MCF 10A (cell line): ENCODE results near the gene DNAH3. TPM values are rescaled to one million over a fixed set of nuclear protein-coding genes. Genes with fewer than 3 reads are reported as not detected.

Source experiments
- BruUV-seq: library from RNA; stranded (reverse); fragments of 400-500 nt; replicated peaks from 2 replicates; lab custom pipeline; 2021; lab: Mats Ljungman, UMichigan
- CTCF ChIA-PET: fragments of 300-600 bp; sonication (Branson Sonifier 250); formaldehyde crosslinking; extraction: SDS; loops from one replicate; lab custom pipeline; 2021; ENCODE audit warnings: antibody characterized with exemption, inconsistent platforms; lab: Yijun Ruan, JAX
- POLR2A ChIA-PET: fragments of 300-600, 350-650 bp; sonication (Branson Sonifier 250); formaldehyde crosslinking; extraction: SDS; loops from one replicate; lab custom pipeline; 2020; ENCODE audit warnings: antibody characterized with exemption, inconsistent platforms; lab: Yijun Ruan, JAX
- DNase-seq: peaks from one replicate; pipeline ENCODE4 v3.0.0-alpha.2; 2018; ENCODE audit not compliant: unreplicated experiment
- H3K27ac Mint-ChIP-seq: one replicate; pipeline ENCODE4 v1.8.0; 2022; ENCODE audit warnings: mild to moderate bottlenecking, low read depth, mixed read lengths; ENCODE audit not compliant: unreplicated experiment
- H3K27me3 Mint-ChIP-seq: one replicate; pipeline ENCODE4 v1.8.0; 2022; ENCODE audit warnings: mixed read lengths; ENCODE audit not compliant: insufficient read depth, unreplicated experiment
- H3K36me3 Mint-ChIP-seq: one replicate; pipeline ENCODE4 v1.8.0; 2022; ENCODE audit warnings: mild to moderate bottlenecking, moderate library complexity, mixed read lengths; ENCODE audit not compliant: insufficient read depth, unreplicated experiment
- H3K4me1 Mint-ChIP-seq: one replicate; pipeline ENCODE4 v1.8.0; 2022; ENCODE audit warnings: mixed read lengths; ENCODE audit not compliant: insufficient read depth, unreplicated experiment
- H3K4me3 Mint-ChIP-seq: one replicate; pipeline ENCODE4 v1.8.0; 2022; ENCODE audit warnings: mild to moderate bottlenecking, moderate library complexity, mixed read lengths; ENCODE audit not compliant: unreplicated experiment
- H3K9me3 Mint-ChIP-seq: one replicate; pipeline ENCODE4 v1.8.0; 2022; ENCODE audit warnings: mixed read lengths; ENCODE audit not compliant: unreplicated experiment
- CTCF ChIP-seq: fragments of 200-600 bp; IDR thresholded peaks from one replicate; pipeline ENCODE4 v1.8.0; 2022; ENCODE audit warnings: antibody characterized with exemption, mild to moderate bottlenecking; ENCODE audit not compliant: unreplicated experiment
- intact Hi-C: fragments of 100-400 bp; cut with micrococcal nuclease; formaldehyde crosslinking; loops from 2 replicates; pipeline ENCODE4 v1.14.1; 2022
- total RNA-seq: library from RNA; stranded (reverse); gene quantifications from 2 replicates; pipeline ENCODE4 v1.2.3, GENCODE V29; 2022

Gene DNAH3
- total RNA-seq, 1 experiment from 2014 or later, result not detected

GRCh38 chr16:20920091-20920490 is 230.6 kb downstream of the DNAH3 start:
- BruUV-seq, result no TSS peak
- Mint-ChIP-seq H3K27me3 (no peaks in the 10 kb centered on the region), H3K4me1 (peaks cover 22% of the 10 kb centered on the region), H3K27ac (no peak overlapping the region), H3K36me3 (peaks cover 37% of the 10 kb centered on the region), H3K4me3 (no peak overlapping the region), H3K9me3 (no peaks in the 10 kb centered on the region)
- ChIA-PET POLR2A (interaction anchor here (0.7 to 1.2 kb wide), 5 partner anchors 9 to 69 kb away, joined by 3 to 4 read pairs (median 3); partner anchors contain the start of gene DCUN1D3), CTCF (interaction anchor here (0.5 to 2.3 kb wide), 4 partner anchors 71 to 237 kb away, joined by 3 to 6 read pairs (median 4); no protein-coding TSS in a partner anchor)
- DNase-seq, result no peak
- no peak for TF ChIP-seq CTCF
- intact Hi-C loops, result no loop called here

- intact Hi-C loops, result no loop called here
- Mint-ChIP-seq H3K36me3 (peaks cover 22% of the 10 kb centered on the region), H3K27ac (peak overlapping the region; percentile 70), H3K9me3 (no peaks in the 10 kb centered on the region), H3K4me3 (no peak overlapping the region), H3K4me1 (peaks cover 24% of the 10 kb centered on the region), H3K27me3 (no peaks in the 10 kb centered on the region)
- TSS peak; percentile 55 for BruUV-seq
- CTCF ChIA-PET, result interaction anchor here (0.6 to 3.3 kb wide), 3 partner anchors 26 to 69 kb away, joined by 3 to 15 read pairs (median 5); no protein-coding TSS in a partner anchor
- DNase-seq, result peak; percentile 77
- TF ChIP-seq CTCF, result no peak
- POLR2A ChIA-PET, result interaction anchor here (0.6 to 0.7 kb wide), 3 partner anchors 29 to 87 kb away, joined by 3 to 4 read pairs (median 4); no protein-coding TSS in a partner anchor
These were observed 232.0 kb downstream of the DNAH3 start for GRCh38 chr16:20918486-20919239.

GRCh38 chr16:20916942-20917341 is 233.7 kb downstream of the DNAH3 start:
- CTCF ChIA-PET, result interaction anchor here (3.3 kb wide), 1 partner anchor 67 kb away, joined by 15 read pairs; no protein-coding TSS in a partner anchor
- no TSS peak for BruUV-seq

More at GRCh38 chr16:20916942-20917341, 233.7 kb downstream of the DNAH3 start:
- Mint-ChIP-seq H3K4me3 (no peak overlapping the region), H3K27me3 (no peaks in the 10 kb centered on the region), H3K36me3 (peaks cover 12% of the 10 kb centered on the region), H3K9me3 (no peaks in the 10 kb centered on the region), H3K4me1 (peaks cover 27% of the 10 kb centered on the region), H3K27ac (peak overlapping the region; percentile 83)
- TF ChIP-seq CTCF, result no peak
- intact Hi-C loops, result no loop called here
- DNase-seq, result no peak
- POLR2A ChIA-PET, result interaction anchor here (1.1 to 3.8 kb wide), 2 partner anchors 14 to 51 kb away, joined by 4 to 18 read pairs; no protein-coding TSS in a partner anchor
